Endothelial cell of umbilical vein (primary cell): ENCODE measurements around the gene PTPRT. TPM values are rescaled to one million over a fixed set of nuclear protein-coding genes. Genes with fewer than 3 reads are reported as not detected.

Experiments used
- BruUV-seq: library from RNA; stranded (reverse); fragments of 400-500 nt; replicated peaks from 2 replicates; lab custom pipeline; 2021; lab: Mats Ljungman, UMichigan
- CTCF ChIA-PET: fragments of 300-600, 350-600 bp; sonication (Branson Sonifier 250); formaldehyde crosslinking; loops from one replicate; lab custom pipeline; 2021; ENCODE audit warnings: antibody characterized with exemption, inconsistent platforms; lab: Charles Lee
- POLR2A ChIA-PET: fragments of 300-600, 350-600 bp; sonication (Branson Sonifier 250); formaldehyde crosslinking; loops from one replicate; lab custom pipeline; 2021; ENCODE audit warnings: antibody characterized with exemption, inconsistent platforms; lab: Charles Lee
- DNase-seq: peaks from one replicate; pipeline ENCODE4 v3.0.0-alpha.2; 2011; ENCODE audit warnings: low read depth, low spot score
- FAIRE-seq: peaks from 2 replicates; lab custom pipeline; 2011; peaks lifted over from hg19 to GRCh38; lab: Jason Lieb, UNC
- H2AFZ ChIP-seq: 2 replicates; pipeline ENCODE4 v1.6.0; 2012; ENCODE audit warnings: low read depth, low read length, control low read depth, inconsistent platforms
- H3K27ac ChIP-seq: 2 replicates; pipeline ENCODE4 v1.5.1; 2011; ENCODE audit warnings: low read depth, mild to moderate bottlenecking, control low read depth, low read length, moderate library complexity; ENCODE audit not compliant: insufficient read depth
- H3K27me3 ChIP-seq, 2 experiments: 2 replicates each; pipeline versions ENCODE4 v1.6.0 to v1.6.1; 2011; ENCODE audit warnings: low read length in 2 of 2, mixed read lengths in 1 of 2; ENCODE audit not compliant: control insufficient read depth in 2 of 2, insufficient read depth in 2 of 2
- H3K36me3 ChIP-seq, 2 experiments: 2 replicates in 1 of 2; 3 replicates in 1 of 2; pipeline ENCODE4 v1.5.1; 2011; ENCODE audit warnings: low read length in 2 of 2, mild to moderate bottlenecking in 1 of 2, moderate library complexity in 1 of 2; ENCODE audit not compliant: control insufficient read depth in 2 of 2, insufficient read depth in 2 of 2; ENCODE audit errors: extremely low read depth in 1 of 2
- H3K4me1 ChIP-seq: 3 replicates; pipeline ENCODE4 v1.5.1; 2011; ENCODE audit warnings: mild to moderate bottlenecking, low read length; ENCODE audit not compliant: control insufficient read depth, insufficient read depth; ENCODE audit errors: extremely low read depth
- H3K4me2 ChIP-seq: 2 replicates; pipeline ENCODE4 v1.6.1; 2011; ENCODE audit warnings: low read length, control low read depth, mixed read lengths; ENCODE audit not compliant: insufficient read depth
- H3K4me3 ChIP-seq, 3 experiments: fragments of 200-600 bp in 1 of 3; sonication (generic), shearing (Covaris generic) in 1 of 3; replicated peaks in 1 of 3; 2 replicates each; pipeline ENCODE4 v1.5.1; 2011 to 2016; ENCODE audit warnings: control low read depth in 3 of 3, low read length in 3 of 3, mild to moderate bottlenecking in 2 of 3, inconsistent platforms in 1 of 3, low read depth in 1 of 3, moderate library complexity in 1 of 3; ENCODE audit not compliant: insufficient read depth in 1 of 3
- H3K79me2 ChIP-seq: 2 replicates; pipeline ENCODE4 v1.6.0; 2012; ENCODE audit warnings: low read length, inconsistent platforms; ENCODE audit not compliant: control insufficient read depth, insufficient read depth
- H3K9ac ChIP-seq: replicated peaks from 2 replicates; pipeline ENCODE3; 2011; ENCODE audit warnings: low read length, control low read depth; ENCODE audit not compliant: insufficient read depth; ENCODE audit errors: extremely low read depth
- H3K9me1 ChIP-seq: replicated peaks from 3 replicates; pipeline ENCODE4 v1.6.0; 2011; ENCODE audit warnings: mild to moderate bottlenecking, low read length; ENCODE audit not compliant: control insufficient read depth, insufficient read depth; ENCODE audit errors: extremely low read depth
- H3K9me3 ChIP-seq: replicated peaks from 2 replicates; pipeline ENCODE4 v1.5.1; 2012; ENCODE audit warnings: low read length, inconsistent platforms; ENCODE audit not compliant: control insufficient read depth, insufficient read depth
- H4K20me1 ChIP-seq: replicated peaks from 2 replicates; pipeline ENCODE3; 2011; ENCODE audit warnings: mild to moderate bottlenecking, low read length; ENCODE audit not compliant: control insufficient read depth, insufficient read depth; ENCODE audit errors: extremely low read depth
- CTCF ChIP-seq, 2 donors: IDR thresholded peaks; 1 replicate in 1 of 2; 2 replicates in 1 of 2; pipeline ENCODE4 v1.5.1; 2011; ENCODE audit warnings: low read length in 2 of 2, mild to moderate bottlenecking in 2 of 2, moderate library complexity in 2 of 2, control low read depth in 1 of 2, inconsistent platforms in 1 of 2, low read depth in 1 of 2; ENCODE audit not compliant: insufficient read depth in 1 of 2; ENCODE audit errors: extremely low read depth in 1 of 2
- EZH2 ChIP-seq: IDR thresholded peaks from 2 replicates; pipeline ENCODE4 v1.6.1; 2012; ENCODE audit warnings: borderline replicate concordance, low read depth, mild to moderate bottlenecking, moderate library complexity, low read length, inconsistent platforms; ENCODE audit not compliant: severe bottlenecking
- FOS ChIP-seq: IDR thresholded peaks from 2 replicates; pipeline ENCODE4 v1.6.1; 2011; ENCODE audit warnings: mild to moderate bottlenecking, low read length, moderate library complexity, borderline replicate concordance; ENCODE audit not compliant: insufficient read depth
- GATA2 ChIP-seq: IDR thresholded peaks from 2 replicates; pipeline ENCODE4 v1.7.0; 2011; ENCODE audit warnings: low read depth, mild to moderate bottlenecking, moderate library complexity, mixed read lengths, low read length; ENCODE audit not compliant: insufficient read length, insufficient read depth
- JUN ChIP-seq: IDR thresholded peaks from 2 replicates; pipeline ENCODE4 v1.6.1; 2011; ENCODE audit warnings: borderline replicate concordance, low read depth; ENCODE audit not compliant: insufficient read length, insufficient read depth
- MAX ChIP-seq: IDR thresholded peaks from 2 replicates; pipeline ENCODE4 v1.6.1; 2011; ENCODE audit not compliant: insufficient read depth, insufficient read length
- POLR2A ChIP-seq: IDR thresholded peaks from 2 replicates; pipeline ENCODE4 v1.6.1; 2012; ENCODE audit warnings: low read depth, mild to moderate bottlenecking, control low read depth, low read length
- POLR2AphosphoS5 ChIP-seq: IDR thresholded peaks from 2 replicates; pipeline ENCODE4 v1.6.1; 2012; ENCODE audit warnings: low read depth, mild to moderate bottlenecking, control low read depth, low read length, moderate library complexity; ENCODE audit not compliant: insufficient read depth
- dilution Hi-C: fragments of 300-500 bp; cut with MboI; formaldehyde crosslinking; loops from one replicate; pipeline ENCODE4 v1.15.0; 2019; ENCODE audit warnings: low sequenced_read_pairs; ENCODE audit not compliant: extremely low pct_ligation_motif_present
- intact Hi-C: fragments of 100-400 bp; cut with micrococcal nuclease; formaldehyde crosslinking; loops from one replicate; pipeline ENCODE4 v1.10.0; 2022
- polyA plus RNA-seq, 4 experiments: library from polyadenylated mRNA; depleted of rRNA in 3 of 4; stranded (reverse) in 3 of 4; unstranded in 1 of 4; fragments of >200 nt; gene quantifications; 2 replicates each; pipeline versions ENCODE4 v1.2.1 to v1.2.3, GENCODE V29; 2011 to 2012; ENCODE audit warnings: missing spikeins in 1 of 4
- total RNA-seq: library from RNA; stranded (reverse); gene quantifications from 2 replicates; pipeline ENCODE4 v1.2.3, GENCODE V29; 2021

Gene PTPRT
- total and polyA plus RNA-seq, 2 donors (not counting 3 experiments of a cell fraction or from before 2014, with no cell fraction given), result not detected

- Histone ChIP-seq H3K4me3 (no peak overlapping the region), H3K4me2 (no peak overlapping the region), H3K4me1 (no peaks in the 10 kb centered on the region), H4K20me1 (no peaks in the 10 kb centered on the region), H3K9me3 (peaks cover 4% of the 10 kb centered on the region), H3K27me3 (no peaks in the 10 kb centered on the region), H3K9me1 (no peaks in the 10 kb centered on the region), H3K27ac (no peak overlapping the region), H3K36me3 (no peaks in the 10 kb centered on the region), H3K79me2 (no peaks in the 10 kb centered on the region), H2AFZ (no peak overlapping the region), H3K9ac (no peak overlapping the region)
- intact Hi-C loops, result no loop called here
- no peak for FAIRE-seq
- no peak for DNase-seq
- POLR2A ChIA-PET, result no interaction called here
- BruUV-seq, result no TSS peak
- TF ChIP-seq GATA2 (no peak), JUN (no peak), MAX (no peak), POLR2A (no peak), FOS (no peak), POLR2AphosphoS5 (no peak), EZH2 (no peak), CTCF (IDR thresholded peaks at IDR 0.05; ENCODE audit: extremely low read depth in 1 of 2, insufficient read depth in 1 of 2, low read depth in 1 of 2, low read length in 2 of 2) (no peak)
- dilution Hi-C loops, result no loop called here
- CTCF ChIA-PET, result no interaction called here
Measured at GRCh38 chr20:42740226-42740870, 449.4 kb downstream of the PTPRT start.
